Endodermal cell (in vitro differentiated cells): ENCODE measurements around the gene BCL2L11. TPM values are rescaled to one million over a fixed set of nuclear protein-coding genes. Genes with fewer than 3 reads are reported as not detected.

ENCODE experiments used
- DNase-seq: peaks from one replicate; pipeline ENCODE4 v3.0.0-alpha.2; 2017
- H3K27ac ChIP-seq: 2 replicates; pipeline ENCODE4 v1.5.1; 2013; ENCODE audit warnings: mild to moderate bottlenecking, low read depth, low read length, moderate library complexity
- H3K27me3 ChIP-seq: 2 replicates; pipeline ENCODE4 v1.6.1; 2013; ENCODE audit warnings: mild to moderate bottlenecking, low read length, moderate library complexity; ENCODE audit not compliant: insufficient read depth, control insufficient read depth, poor library complexity, severe bottlenecking
- H3K36me3 ChIP-seq: 2 replicates; pipeline ENCODE4 v1.7.0; 2013; ENCODE audit warnings: mild to moderate bottlenecking, low read length, moderate library complexity; ENCODE audit not compliant: control insufficient read depth, insufficient read depth
- H3K4me1 ChIP-seq: one replicate; pipeline ENCODE4 v1.7.0; 2013; ENCODE audit warnings: low read length; ENCODE audit not compliant: control insufficient read depth, insufficient read depth
- H3K4me3 ChIP-seq: 2 replicates; pipeline ENCODE4 v1.5.1; 2013; ENCODE audit warnings: mild to moderate bottlenecking, low read length, moderate library complexity
- H3K9ac ChIP-seq: 2 replicates; pipeline ENCODE4 v1.6.1; 2013; ENCODE audit warnings: mild to moderate bottlenecking, low read length, moderate library complexity; ENCODE audit not compliant: poor library complexity, severe bottlenecking; ENCODE audit errors: extremely low read depth
- H3K9me3 ChIP-seq: 2 replicates; pipeline ENCODE4 v1.6.1; 2013; ENCODE audit warnings: mild to moderate bottlenecking, low read length, moderate library complexity; ENCODE audit not compliant: control insufficient read depth
- H3K27ac Mint-ChIP-seq: 2 replicates; pipeline ENCODE4 v1.8.0; 2020; ENCODE audit warnings: mixed read lengths
- H3K27me3 Mint-ChIP-seq: 2 replicates; pipeline ENCODE4 v1.8.0; 2021; ENCODE audit warnings: mild to moderate bottlenecking, mixed read lengths; ENCODE audit not compliant: insufficient read depth
- H3K36me3 Mint-ChIP-seq: 2 replicates; pipeline ENCODE4 v1.8.0; 2020; ENCODE audit warnings: low read depth, mixed read lengths
- H3K4me1 Mint-ChIP-seq: 2 replicates; pipeline ENCODE4 v1.8.0; 2020; ENCODE audit warnings: mixed read lengths
- H3K4me3 Mint-ChIP-seq: 2 replicates; pipeline ENCODE4 v1.8.0; 2020; ENCODE audit warnings: mild to moderate bottlenecking, moderate library complexity, mixed read lengths
- H3K9me3 Mint-ChIP-seq: 2 replicates; pipeline ENCODE4 v1.8.0; 2020; ENCODE audit warnings: mild to moderate bottlenecking, mixed read lengths
- WGBS, 2 experiments: methylation state at CpG; one replicate each; pipeline versions ENCODE4 v1.1.5 to v1.1.7; 2013; ENCODE audit warnings: missing lambda C conversion rate in 2 of 2, mixed read lengths in 1 of 2; ENCODE audit not compliant: insufficient coverage in 1 of 2, insufficient read length in 1 of 2; 5-methylcytosine and 5-hydroxymethylcytosine counted together
- total RNA-seq, 2 donors: library from RNA; stranded (reverse); fragmentation: NEBNext Ultra II Directional in 1 of 2; extraction: Animal tissue kit (Norgen Biotek cat#: 25700) in 1 of 2; gene quantifications; 2 replicates in 1 of 2; 3 replicates in 1 of 2; pipeline ENCODE4 v1.2.1, GENCODE V29; 2021
- TF ChIP-seq, protein P1 (sequence below): fragments of 200-600 bp; sonication (generic); conservative IDR thresholded peaks from 2 replicates; pipeline ENCODE4 v1.5.0; 2021; ENCODE audit warnings: antibody characterized with exemption, mild to moderate bottlenecking

Gene BCL2L11
- total RNA-seq, 2 donors from 2014 or later: 16.7 to 21.0 TPM

DNA sequence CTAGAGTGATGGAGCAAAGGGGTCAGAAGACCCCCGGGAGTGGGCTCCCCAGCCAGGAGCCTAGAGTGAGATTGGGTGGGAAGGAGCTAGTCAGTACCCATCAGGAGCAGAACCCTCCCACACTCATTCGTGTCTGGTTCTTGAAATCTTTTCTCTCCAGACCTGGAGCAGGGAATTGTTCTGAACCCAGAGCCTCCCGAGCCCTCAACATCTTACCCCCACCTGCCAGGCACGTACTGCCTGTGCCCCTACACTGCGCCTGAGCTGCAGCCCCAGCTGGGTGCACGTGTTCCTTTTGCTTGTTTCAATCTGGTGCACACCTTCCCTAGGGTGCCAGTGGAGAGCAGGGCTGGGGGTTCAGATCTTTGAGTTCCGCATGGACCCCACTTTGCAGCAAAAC is 52.6 kb downstream of the BCL2L11 start:
- Mint-ChIP-seq H3K4me3 (no peak overlapping the region), H3K27me3 (peaks cover 3% of the 10 kb centered on the region), H3K36me3 (no peaks in the 10 kb centered on the region), H3K9me3 (no peaks in the 10 kb centered on the region), H3K27ac (no peak overlapping the region), H3K4me1 (peaks cover 20% of the 10 kb centered on the region)
- Histone ChIP-seq H3K9ac (no peak overlapping the region), H3K27me3 (no peaks in the 10 kb centered on the region), H3K36me3 (no peaks in the 10 kb centered on the region), H3K4me3 (no peak overlapping the region), H3K27ac (no peak overlapping the region), H3K9me3 (no peaks in the 10 kb centered on the region), H3K4me1 (peaks cover 2% of the 10 kb centered on the region)
- TF ChIP-seq, protein P1, sequence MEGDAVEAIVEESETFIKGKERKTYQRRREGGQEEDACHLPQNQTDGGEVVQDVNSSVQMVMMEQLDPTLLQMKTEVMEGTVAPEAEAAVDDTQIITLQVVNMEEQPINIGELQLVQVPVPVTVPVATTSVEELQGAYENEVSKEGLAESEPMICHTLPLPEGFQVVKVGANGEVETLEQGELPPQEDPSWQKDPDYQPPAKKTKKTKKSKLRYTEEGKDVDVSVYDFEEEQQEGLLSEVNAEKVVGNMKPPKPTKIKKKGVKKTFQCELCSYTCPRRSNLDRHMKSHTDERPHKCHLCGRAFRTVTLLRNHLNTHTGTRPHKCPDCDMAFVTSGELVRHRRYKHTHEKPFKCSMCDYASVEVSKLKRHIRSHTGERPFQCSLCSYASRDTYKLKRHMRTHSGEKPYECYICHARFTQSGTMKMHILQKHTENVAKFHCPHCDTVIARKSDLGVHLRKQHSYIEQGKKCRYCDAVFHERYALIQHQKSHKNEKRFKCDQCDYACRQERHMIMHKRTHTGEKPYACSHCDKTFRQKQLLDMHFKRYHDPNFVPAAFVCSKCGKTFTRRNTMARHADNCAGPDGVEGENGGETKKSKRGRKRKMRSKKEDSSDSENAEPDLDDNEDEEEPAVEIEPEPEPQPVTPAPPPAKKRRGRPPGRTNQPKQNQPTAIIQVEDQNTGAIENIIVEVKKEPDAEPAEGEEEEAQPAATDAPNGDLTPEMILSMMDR: no peak
- DNase-seq: no peak
- 94% methylated on average over 7 of the region's 7 CpGs for WGBS, 2 experiments

DNA sequence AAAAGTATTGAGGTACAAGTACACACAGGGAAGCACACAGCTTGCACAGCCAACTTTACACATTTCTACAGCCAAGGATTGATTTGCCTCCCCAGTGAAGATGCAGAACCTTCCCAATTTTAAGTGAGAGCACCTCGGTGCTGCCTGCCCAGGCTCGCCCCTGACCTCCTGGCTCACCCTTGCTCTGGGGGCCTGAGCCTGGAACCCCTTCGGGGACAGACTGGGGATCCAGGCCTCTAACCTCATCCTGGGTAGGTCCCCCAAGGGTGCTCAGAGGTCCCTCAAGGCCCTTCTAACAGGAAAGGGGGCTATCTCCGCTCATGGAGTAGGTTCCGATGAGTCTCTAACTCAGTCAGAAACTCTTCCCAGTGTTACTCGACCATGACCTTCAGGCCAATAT is 53.1 kb downstream of the BCL2L11 start:
- Mint-ChIP-seq H3K36me3 (no peaks in the 10 kb centered on the region), H3K4me1 (peaks cover 20% of the 10 kb centered on the region), H3K27me3 (peaks cover 3% of the 10 kb centered on the region), H3K27ac (no peak overlapping the region), H3K4me3 (no peak overlapping the region), H3K9me3 (no peaks in the 10 kb centered on the region)
- TF ChIP-seq, protein P1: no peak
- no peaks in the 10 kb centered on the region for H3K9me3 ChIP-seq
- H3K4me1 ChIP-seq: peaks cover 4% of the 10 kb centered on the region
- H3K9ac ChIP-seq: no peak overlapping the region
- DNase-seq: no peak
- H3K27me3 ChIP-seq: no peaks in the 10 kb centered on the region
- H3K4me3 ChIP-seq: no peak overlapping the region
- no peaks in the 10 kb centered on the region for H3K36me3 ChIP-seq
- WGBS, 2 experiments: 94 to 100% methylated on average over 3 to 6 of the region's 6 CpGs
- no peak overlapping the region for H3K27ac ChIP-seq

DNA sequence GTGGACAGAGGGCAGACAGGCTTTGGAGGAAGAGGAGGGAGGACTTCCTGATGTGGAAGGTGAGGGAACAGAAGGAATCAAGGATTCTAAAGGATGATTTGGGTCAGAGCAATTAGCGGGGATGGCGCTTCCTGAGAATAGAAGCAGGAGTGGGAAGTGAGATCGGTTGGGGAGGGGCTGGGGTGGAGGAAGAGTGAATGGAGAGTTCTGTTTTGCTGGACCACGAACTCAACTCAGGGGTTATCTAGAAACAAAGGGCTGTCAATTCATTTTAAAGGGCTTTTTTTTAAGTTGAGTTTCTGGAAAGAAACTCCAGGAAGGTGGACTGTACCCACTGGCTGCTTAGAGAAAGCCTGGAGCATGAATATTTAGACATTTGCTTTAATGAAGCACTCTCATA is 54.9 kb downstream of the BCL2L11 start:
- Histone ChIP-seq H3K27me3 (no peaks in the 10 kb centered on the region), H3K4me3 (no peak overlapping the region), H3K27ac (no peak overlapping the region), H3K4me1 (peaks cover 10% of the 10 kb centered on the region), H3K36me3 (no peaks in the 10 kb centered on the region), H3K9ac (no peak overlapping the region), H3K9me3 (no peaks in the 10 kb centered on the region)
- 91 to 94% methylated on average over 4 of the region's 4 CpGs for WGBS, 2 experiments
- H3K27me3 Mint-ChIP-seq: peaks cover 3% of the 10 kb centered on the region
- no peak overlapping the region for H3K4me3 Mint-ChIP-seq
- DNase-seq: no peak
- H3K36me3 Mint-ChIP-seq: no peaks in the 10 kb centered on the region
- peaks cover 17% of the 10 kb centered on the region for H3K4me1 Mint-ChIP-seq
- H3K9me3 Mint-ChIP-seq: no peaks in the 10 kb centered on the region
- H3K27ac Mint-ChIP-seq: no peak overlapping the region
- TF ChIP-seq, protein P1: no peak
